ENCODE measurements around the gene MSMB. TPM values are rescaled to one million over a fixed set of nuclear protein-coding genes. Genes with fewer than 3 reads are reported as not detected.

The MSMB gene
- total RNA-seq, 1 experiment from 2014 or later = not detected

DNA sequence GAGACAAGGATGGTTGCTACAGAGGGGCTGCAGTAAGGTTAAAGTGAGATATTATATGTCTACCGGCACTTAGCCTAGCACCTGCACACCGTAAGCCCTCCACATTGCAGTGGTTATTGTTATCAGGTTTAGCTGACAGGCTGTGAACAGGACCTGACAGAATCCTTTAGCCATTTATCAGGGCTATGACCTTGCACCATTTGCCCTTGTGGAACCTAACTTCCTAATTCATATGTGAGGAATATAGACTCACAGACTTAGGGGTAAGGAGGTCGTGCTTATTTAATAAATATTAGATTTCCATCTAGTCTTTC, 25.8 kb downstream of the MSMB start:
- H3K9me3 Mint-ChIP-seq (ENCODE audit: unreplicated experiment) = no peaks in the 10 kb centered on the region
- ChIA-PET CTCF (interaction anchor here (0.7 to 2.2 kb wide), 5 partner anchors 9 to 46 kb away, joined by 4 to 21 read pairs (median 5); no protein-coding TSS in a partner anchor), POLR2A (interaction anchor here (1.5 to 4.0 kb wide), 4 partner anchors 9 to 15 kb away, joined by 6 to 34 read pairs (median 9); no protein-coding TSS in a partner anchor)
- peaks cover 39% of the 10 kb centered on the region for H3K4me1 Mint-ChIP-seq (ENCODE audit: insufficient read depth, unreplicated experiment)
- no peak overlapping the region for H3K4me3 Mint-ChIP-seq (ENCODE audit: unreplicated experiment)
- H3K27me3 Mint-ChIP-seq (ENCODE audit: insufficient read depth, unreplicated experiment) = no peaks in the 10 kb centered on the region
- no peak overlapping the region for H3K27ac Mint-ChIP-seq (ENCODE audit: low read depth, unreplicated experiment)
- peaks cover 29% of the 10 kb centered on the region for H3K36me3 Mint-ChIP-seq (ENCODE audit: insufficient read depth, unreplicated experiment)
- intact Hi-C loops (cut with micrococcal nuclease) = loop anchor here (10.0 kb wide), 1 partner anchor 1016 kb away; the partner anchor contains the start of gene ZNF22
- BruUV-seq (replicated peaks) = no TSS peak
- TF ChIP-seq, protein P1, sequence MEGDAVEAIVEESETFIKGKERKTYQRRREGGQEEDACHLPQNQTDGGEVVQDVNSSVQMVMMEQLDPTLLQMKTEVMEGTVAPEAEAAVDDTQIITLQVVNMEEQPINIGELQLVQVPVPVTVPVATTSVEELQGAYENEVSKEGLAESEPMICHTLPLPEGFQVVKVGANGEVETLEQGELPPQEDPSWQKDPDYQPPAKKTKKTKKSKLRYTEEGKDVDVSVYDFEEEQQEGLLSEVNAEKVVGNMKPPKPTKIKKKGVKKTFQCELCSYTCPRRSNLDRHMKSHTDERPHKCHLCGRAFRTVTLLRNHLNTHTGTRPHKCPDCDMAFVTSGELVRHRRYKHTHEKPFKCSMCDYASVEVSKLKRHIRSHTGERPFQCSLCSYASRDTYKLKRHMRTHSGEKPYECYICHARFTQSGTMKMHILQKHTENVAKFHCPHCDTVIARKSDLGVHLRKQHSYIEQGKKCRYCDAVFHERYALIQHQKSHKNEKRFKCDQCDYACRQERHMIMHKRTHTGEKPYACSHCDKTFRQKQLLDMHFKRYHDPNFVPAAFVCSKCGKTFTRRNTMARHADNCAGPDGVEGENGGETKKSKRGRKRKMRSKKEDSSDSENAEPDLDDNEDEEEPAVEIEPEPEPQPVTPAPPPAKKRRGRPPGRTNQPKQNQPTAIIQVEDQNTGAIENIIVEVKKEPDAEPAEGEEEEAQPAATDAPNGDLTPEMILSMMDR (IDR thresholded peaks at IDR 0.05; ENCODE audit: unreplicated experiment) = no peak
- DNase-seq (ENCODE audit: unreplicated experiment) = no peak

DNA sequence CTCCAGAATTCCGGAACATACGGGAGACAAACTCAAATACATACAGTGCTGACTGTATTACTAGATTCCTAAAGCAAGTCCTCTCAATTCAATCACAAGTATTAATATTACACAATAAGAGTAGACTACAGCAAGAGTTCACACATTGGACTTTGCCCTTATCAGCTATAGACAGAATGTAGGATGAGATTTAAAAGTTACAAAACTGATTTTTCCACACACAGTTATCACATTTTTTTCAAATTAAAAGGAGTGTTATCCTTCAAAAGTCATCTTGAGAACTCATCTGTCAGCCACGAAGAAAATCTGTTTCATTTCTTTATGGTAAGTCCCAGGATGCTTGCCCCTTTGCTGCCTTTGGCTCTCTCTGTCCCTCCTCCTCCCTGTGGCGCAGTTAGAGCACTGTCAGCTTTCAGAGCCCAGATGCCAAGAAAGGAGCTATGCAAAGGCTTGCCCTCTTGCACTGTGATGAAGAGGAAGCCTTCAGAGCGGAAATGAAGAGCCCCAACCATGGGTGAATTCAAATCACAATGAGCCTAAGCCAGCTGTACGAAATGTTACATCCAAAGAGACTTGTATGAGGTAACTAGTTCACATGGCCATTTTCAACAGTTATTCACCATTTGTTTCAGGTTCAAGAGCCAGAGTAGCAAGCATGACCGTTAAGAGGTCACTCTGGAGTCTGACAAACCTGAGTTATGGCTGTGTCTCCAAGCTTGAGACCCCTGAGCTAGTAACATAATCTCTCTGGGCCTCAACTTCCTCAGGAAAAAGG, 26.3 kb downstream of the MSMB start:
- no peaks in the 10 kb centered on the region for H3K27me3 Mint-ChIP-seq (ENCODE audit: insufficient read depth, unreplicated experiment)
- H3K36me3 Mint-ChIP-seq (ENCODE audit: insufficient read depth, unreplicated experiment) = peaks cover 35% of the 10 kb centered on the region
- CTCF ChIA-PET = interaction anchor here (0.7 to 2.2 kb wide), 4 partner anchors 10 to 46 kb away, joined by 4 to 21 read pairs (median 6); no protein-coding TSS in a partner anchor
- TF ChIP-seq, protein P1 (IDR thresholded peaks at IDR 0.05; ENCODE audit: unreplicated experiment) = no peak
- no peak for DNase-seq (ENCODE audit: unreplicated experiment)
- POLR2A ChIA-PET = interaction anchor here (0.9 to 4.0 kb wide), 7 partner anchors 9 to 47 kb away, joined by 3 to 34 read pairs (median 6); partner anchors contain the start of genes NCOA4 and TIMM23
- intact Hi-C loops (cut with micrococcal nuclease) = loop anchor here (10.0 kb wide), 1 partner anchor 1015 kb away; the partner anchor contains the start of gene ZNF22
- no peak overlapping the region for H3K27ac Mint-ChIP-seq (ENCODE audit: low read depth, unreplicated experiment)
- H3K9me3 Mint-ChIP-seq (ENCODE audit: unreplicated experiment) = no peaks in the 10 kb centered on the region
- no TSS peak for BruUV-seq (replicated peaks)
- peaks cover 34% of the 10 kb centered on the region for H3K4me1 Mint-ChIP-seq (ENCODE audit: insufficient read depth, unreplicated experiment)
- no peak overlapping the region for H3K4me3 Mint-ChIP-seq (ENCODE audit: unreplicated experiment)

DNA sequence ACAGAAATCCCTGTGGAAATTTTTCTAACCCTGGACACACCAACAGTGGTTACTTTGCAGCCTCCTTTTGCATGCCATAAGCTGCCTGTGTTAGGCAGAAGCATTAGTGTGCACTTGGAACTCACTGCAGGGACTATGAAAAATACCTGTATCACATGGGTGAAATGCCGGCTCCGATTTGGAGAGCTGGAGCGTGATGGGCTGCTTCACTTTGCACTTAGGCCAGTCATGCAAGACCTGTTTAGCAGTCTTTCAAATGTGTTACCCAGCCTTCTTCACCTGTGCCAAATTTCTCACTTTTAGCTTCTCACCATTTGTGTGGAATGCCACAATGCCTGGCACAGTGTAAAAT, 26.9 kb downstream of the MSMB start:
- ChIA-PET CTCF (interaction anchor here (0.6 to 0.8 kb wide), 2 partner anchors 11 to 1323 kb away, joined by 4 read pairs; no protein-coding TSS in a partner anchor), POLR2A (interaction anchor here (0.9 to 4.0 kb wide), 5 partner anchors 9 to 47 kb away, joined by 3 to 34 read pairs (median 5); partner anchors contain the start of genes NCOA4 and TIMM23)
- peaks cover 29% of the 10 kb centered on the region for H3K4me1 Mint-ChIP-seq (ENCODE audit: insufficient read depth, unreplicated experiment)
- H3K9me3 Mint-ChIP-seq (ENCODE audit: unreplicated experiment) = no peaks in the 10 kb centered on the region
- H3K4me3 Mint-ChIP-seq (ENCODE audit: unreplicated experiment) = no peak overlapping the region
- TF ChIP-seq, protein P1 (IDR thresholded peaks at IDR 0.05; ENCODE audit: unreplicated experiment) = no peak
- H3K27ac Mint-ChIP-seq (ENCODE audit: low read depth, unreplicated experiment) = no peak overlapping the region
- peaks cover 41% of the 10 kb centered on the region for H3K36me3 Mint-ChIP-seq (ENCODE audit: insufficient read depth, unreplicated experiment)
- DNase-seq (ENCODE audit: unreplicated experiment) = no peak
- BruUV-seq (replicated peaks) = no TSS peak
- no peaks in the 10 kb centered on the region for H3K27me3 Mint-ChIP-seq (ENCODE audit: insufficient read depth, unreplicated experiment)
- intact Hi-C loops (cut with micrococcal nuclease) = no loop called here

DNA sequence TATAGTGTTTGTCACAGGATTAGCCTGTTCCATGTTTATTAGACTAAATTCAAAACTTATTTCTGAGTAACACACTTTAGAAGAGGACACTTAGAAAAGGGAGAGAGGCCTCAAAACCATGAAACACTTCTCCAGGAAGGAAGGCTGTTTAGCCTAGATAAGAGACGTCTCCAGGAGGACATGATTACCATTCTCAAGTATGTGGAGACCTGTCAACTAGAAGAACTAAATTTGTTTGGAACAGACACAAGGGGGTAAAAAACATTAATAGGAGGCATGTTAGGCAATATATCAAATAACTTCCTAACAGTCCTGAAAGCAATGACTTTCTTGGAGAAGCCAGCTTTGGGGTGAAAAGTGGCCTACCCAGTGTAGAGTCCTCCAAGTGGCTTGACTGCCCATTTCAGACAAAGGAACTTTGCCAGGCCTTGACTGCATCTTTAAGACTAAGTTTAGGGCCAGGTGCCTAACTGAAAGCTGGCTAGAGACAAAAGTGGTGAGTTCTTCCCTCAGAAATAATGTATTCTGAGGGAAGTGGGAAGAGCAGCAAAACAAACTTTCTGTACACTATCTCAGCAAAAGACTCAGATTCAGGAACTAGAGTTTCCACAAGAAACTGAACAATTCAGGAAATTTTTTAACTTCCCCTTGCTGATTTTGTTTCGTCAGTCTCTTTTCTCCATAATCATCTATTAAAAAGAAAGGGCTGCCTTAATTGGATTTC, 27.5 kb downstream of the MSMB start:
- no peaks in the 10 kb centered on the region for H3K9me3 Mint-ChIP-seq (ENCODE audit: unreplicated experiment)
- DNase-seq (ENCODE audit: unreplicated experiment) = no peak
- no peaks in the 10 kb centered on the region for H3K27me3 Mint-ChIP-seq (ENCODE audit: insufficient read depth, unreplicated experiment)
- H3K4me1 Mint-ChIP-seq (ENCODE audit: insufficient read depth, unreplicated experiment) = peaks cover 27% of the 10 kb centered on the region
- BruUV-seq (replicated peaks) = no TSS peak
- intact Hi-C loops (cut with micrococcal nuclease) = no loop called here
- ChIA-PET CTCF (interaction anchor here (0.6 to 1.0 kb wide), 3 partner anchors 11 to 1323 kb away, joined by 4 to 7 read pairs (median 4); no protein-coding TSS in a partner anchor), POLR2A (interaction anchor here (0.9 to 4.0 kb wide), 7 partner anchors 8 to 46 kb away, joined by 3 to 34 read pairs (median 4); partner anchors contain the start of genes NCOA4 and TIMM23)
- H3K36me3 Mint-ChIP-seq (ENCODE audit: insufficient read depth, unreplicated experiment) = peaks cover 46% of the 10 kb centered on the region
- TF ChIP-seq, protein P1 (IDR thresholded peaks at IDR 0.05; ENCODE audit: unreplicated experiment) = no peak
- no peak overlapping the region for H3K27ac Mint-ChIP-seq (ENCODE audit: low read depth, unreplicated experiment)
- no peak overlapping the region for H3K4me3 Mint-ChIP-seq (ENCODE audit: unreplicated experiment)
